GM19328 (cell line): ENCODE data around the gene POMT2.
"Not testable (repeated sequence)": the region's sequence is repeated elsewhere in the genome, so short reads cannot be mapped to it uniquely, and the experiment has no call there.

Source experiments
- ATAC-seq: cut with Tn5 transposase; IDR thresholded peaks from one replicate; pipeline ENCODE4 v1.9.1; 2021; ENCODE audit warnings: mild to moderate bottlenecking, moderate library complexity; ENCODE audit not compliant: unreplicated experiment

The POMT2 gene

GRCh38 chr14:77303417-77304156 lies 17.1 kb downstream of the POMT2 start:
- ATAC-seq, result no peak

GRCh38 chr14:77302926-77303325 lies 17.8 kb downstream of the POMT2 start:
- no peak for ATAC-seq

- ATAC-seq, result no peak
Measured at GRCh38 chr14:77301103-77301502, 19.6 kb downstream of the POMT2 start.

GRCh38 chr14:77299771-77300170 lies 20.9 kb downstream of the POMT2 start:
- ATAC-seq, result no peak

GRCh38 chr14:77296906-77297305 lies 23.8 kb downstream of the POMT2 start:
- no peak for ATAC-seq

- ATAC-seq, result no peak
Measured at GRCh38 chr14:77296155-77296554, 24.5 kb downstream of the POMT2 start.

GRCh38 chr14:77290705-77291104 lies 30.0 kb downstream of the POMT2 start:
- no peak for ATAC-seq

- ATAC-seq, result no peak
Measured at GRCh38 chr14:77286576-77286975, 34.1 kb downstream of the POMT2 start.

GRCh38 chr14:77284466-77284865 lies 36.2 kb downstream of the POMT2 start:
- ATAC-seq, result no peak

GRCh38 chr14:77284066-77284465 lies 36.6 kb downstream of the POMT2 start:
- no peak for ATAC-seq

GRCh38 chr14:77281852-77282410 lies 38.8 kb downstream of the POMT2 start:
- ATAC-seq, result no peak

GRCh38 chr14:77280921-77281320 lies 39.8 kb downstream of the POMT2 start:
- not testable (repeated sequence) for ATAC-seq

- ATAC-seq, result no peak
Measured at GRCh38 chr14:77279719-77280118, 41.0 kb downstream of the POMT2 start.

- ATAC-seq, result no peak
Measured at GRCh38 chr14:77278461-77279230, 42.0 kb downstream of the POMT2 start.

GRCh38 chr14:77276959-77277358 lies 43.7 kb downstream of the POMT2 start:
- no peak for ATAC-seq

GRCh38 chr14:77276295-77276935 lies 44.3 kb downstream of the POMT2 start:
- ATAC-seq, result no peak

- ATAC-seq, result no peak
Measured at GRCh38 chr14:77275601-77276017, 45.1 kb downstream of the POMT2 start.

GRCh38 chr14:77275041-77275580 lies 45.6 kb downstream of the POMT2 start:
- no peak for ATAC-seq

- ATAC-seq, result no peak
Measured at GRCh38 chr14:77273796-77274195, 46.9 kb downstream of the POMT2 start.

GRCh38 chr14:77272261-77272660 lies 48.4 kb downstream of the POMT2 start:
- no peak for ATAC-seq

GRCh38 chr14:77271113-77271710 lies 49.5 kb downstream of the POMT2 start, which contains the start of gene NGB:
TSS of gene NGB (minus strand) at chr14:77271206. CDS start at chr14:77270937, 269 bp downstream.
- ATAC-seq, result no peak
